Measurements from ENCODE around the gene FSTL5. TPM values are rescaled to one million over a fixed set of nuclear protein-coding genes. Genes with fewer than 3 reads are reported as not detected.

Gene FSTL5
- total RNA-seq, 1 donor = not detected

GRCh38 chr4:161382655-161383054 lies 781.1 kb downstream of the FSTL5 start:
- H2AFZ ChIP-seq (ENCODE audit: low read length) = no peak overlapping the region
- H3K9me3 ChIP-seq (ENCODE audit: low read depth, low read length) = no peaks in the 10 kb centered on the region
- H3K27ac ChIP-seq (ENCODE audit: low read depth, low read length) = no peak overlapping the region
- H3K36me3 ChIP-seq (ENCODE audit: insufficient read depth, low read length) = no peaks in the 10 kb centered on the region
- no peaks in the 10 kb centered on the region for H3K79me2 ChIP-seq (ENCODE audit: insufficient read depth, low read length)
- H3K4me3 ChIP-seq (ENCODE audit: insufficient read depth, low read length) = no peak overlapping the region
- TF ChIP-seq, protein P1, sequence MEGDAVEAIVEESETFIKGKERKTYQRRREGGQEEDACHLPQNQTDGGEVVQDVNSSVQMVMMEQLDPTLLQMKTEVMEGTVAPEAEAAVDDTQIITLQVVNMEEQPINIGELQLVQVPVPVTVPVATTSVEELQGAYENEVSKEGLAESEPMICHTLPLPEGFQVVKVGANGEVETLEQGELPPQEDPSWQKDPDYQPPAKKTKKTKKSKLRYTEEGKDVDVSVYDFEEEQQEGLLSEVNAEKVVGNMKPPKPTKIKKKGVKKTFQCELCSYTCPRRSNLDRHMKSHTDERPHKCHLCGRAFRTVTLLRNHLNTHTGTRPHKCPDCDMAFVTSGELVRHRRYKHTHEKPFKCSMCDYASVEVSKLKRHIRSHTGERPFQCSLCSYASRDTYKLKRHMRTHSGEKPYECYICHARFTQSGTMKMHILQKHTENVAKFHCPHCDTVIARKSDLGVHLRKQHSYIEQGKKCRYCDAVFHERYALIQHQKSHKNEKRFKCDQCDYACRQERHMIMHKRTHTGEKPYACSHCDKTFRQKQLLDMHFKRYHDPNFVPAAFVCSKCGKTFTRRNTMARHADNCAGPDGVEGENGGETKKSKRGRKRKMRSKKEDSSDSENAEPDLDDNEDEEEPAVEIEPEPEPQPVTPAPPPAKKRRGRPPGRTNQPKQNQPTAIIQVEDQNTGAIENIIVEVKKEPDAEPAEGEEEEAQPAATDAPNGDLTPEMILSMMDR (IDR thresholded peaks at IDR 0.05; ENCODE audit: extremely low read depth, low read depth, low read length) = no peak
- no peaks in the 10 kb centered on the region for H3K27me3 ChIP-seq (ENCODE audit: insufficient read depth, low read length)
- H3K4me1 ChIP-seq (ENCODE audit: insufficient read depth, low read length) = no peaks in the 10 kb centered on the region
- no peak for DNase-seq (ENCODE audit: insufficient read length, low spot score, missing footprints)
- H4K20me1 ChIP-seq (ENCODE audit: insufficient read depth, low read length) = no peaks in the 10 kb centered on the region
- H3K4me2 ChIP-seq (ENCODE audit: insufficient read depth, low read length) = no peak overlapping the region

- Histone ChIP-seq H2AFZ (ENCODE audit: low read length) (no peak overlapping the region), H3K4me1 (ENCODE audit: insufficient read depth, low read length) (no peaks in the 10 kb centered on the region), H3K27me3 (ENCODE audit: insufficient read depth, low read length) (no peaks in the 10 kb centered on the region), H3K36me3 (ENCODE audit: insufficient read depth, low read length) (no peaks in the 10 kb centered on the region), H4K20me1 (ENCODE audit: insufficient read depth, low read length) (no peaks in the 10 kb centered on the region), H3K27ac (ENCODE audit: low read depth, low read length) (no peak overlapping the region), H3K4me2 (ENCODE audit: insufficient read depth, low read length) (no peak overlapping the region), H3K79me2 (ENCODE audit: insufficient read depth, low read length) (no peaks in the 10 kb centered on the region), H3K9me3 (ENCODE audit: low read depth, low read length) (peaks cover 3% of the 10 kb centered on the region), H3K4me3 (ENCODE audit: insufficient read depth, low read length) (no peak overlapping the region)
- TF ChIP-seq, protein P1 (IDR thresholded peaks at IDR 0.05; ENCODE audit: extremely low read depth, low read depth, low read length) = no peak
- no peak for DNase-seq (ENCODE audit: insufficient read length, low spot score, missing footprints)
Observed at GRCh38 chr4:161376275-161376674, 787.5 kb downstream of the FSTL5 start.

- H3K9me3 ChIP-seq (ENCODE audit: low read depth, low read length) = no peaks in the 10 kb centered on the region
- H3K27me3 ChIP-seq (ENCODE audit: insufficient read depth, low read length) = no peaks in the 10 kb centered on the region
- TF ChIP-seq, protein P1 (IDR thresholded peaks at IDR 0.05; ENCODE audit: extremely low read depth, low read depth, low read length) = no peak
- DNase-seq (ENCODE audit: insufficient read length, low spot score, missing footprints) = no peak
- no peaks in the 10 kb centered on the region for H3K79me2 ChIP-seq (ENCODE audit: insufficient read depth, low read length)
- H3K4me2 ChIP-seq (ENCODE audit: insufficient read depth, low read length) = no peak overlapping the region
- no peaks in the 10 kb centered on the region for H3K36me3 ChIP-seq (ENCODE audit: insufficient read depth, low read length)
- H3K4me3 ChIP-seq (ENCODE audit: insufficient read depth, low read length) = no peak overlapping the region
- H3K27ac ChIP-seq (ENCODE audit: low read depth, low read length) = no peak overlapping the region
- no peaks in the 10 kb centered on the region for H4K20me1 ChIP-seq (ENCODE audit: insufficient read depth, low read length)
- H2AFZ ChIP-seq (ENCODE audit: low read length) = no peak overlapping the region
- H3K4me1 ChIP-seq (ENCODE audit: insufficient read depth, low read length) = no peaks in the 10 kb centered on the region
Observed at GRCh38 chr4:161364681-161365080, 799.1 kb downstream of the FSTL5 start.

GRCh38 chr4:161360982-161361381 lies 802.8 kb downstream of the FSTL5 start:
- Histone ChIP-seq H3K79me2 (ENCODE audit: insufficient read depth, low read length) (no peaks in the 10 kb centered on the region), H2AFZ (ENCODE audit: low read length) (no peak overlapping the region), H3K36me3 (ENCODE audit: insufficient read depth, low read length) (no peaks in the 10 kb centered on the region), H3K27me3 (ENCODE audit: insufficient read depth, low read length) (no peaks in the 10 kb centered on the region), H3K4me3 (ENCODE audit: insufficient read depth, low read length) (no peak overlapping the region), H3K4me1 (ENCODE audit: insufficient read depth, low read length) (no peaks in the 10 kb centered on the region), H3K9me3 (ENCODE audit: low read depth, low read length) (no peaks in the 10 kb centered on the region), H3K4me2 (ENCODE audit: insufficient read depth, low read length) (no peak overlapping the region), H3K27ac (ENCODE audit: low read depth, low read length) (no peak overlapping the region), H4K20me1 (ENCODE audit: insufficient read depth, low read length) (no peaks in the 10 kb centered on the region)
- DNase-seq (ENCODE audit: insufficient read length, low spot score, missing footprints) = no peak
- TF ChIP-seq, protein P1 (IDR thresholded peaks at IDR 0.05; ENCODE audit: extremely low read depth, low read depth, low read length) = no peak

Measured in osteoblast (primary cell).